ENCODE data around the gene PARP15.

DNA sequence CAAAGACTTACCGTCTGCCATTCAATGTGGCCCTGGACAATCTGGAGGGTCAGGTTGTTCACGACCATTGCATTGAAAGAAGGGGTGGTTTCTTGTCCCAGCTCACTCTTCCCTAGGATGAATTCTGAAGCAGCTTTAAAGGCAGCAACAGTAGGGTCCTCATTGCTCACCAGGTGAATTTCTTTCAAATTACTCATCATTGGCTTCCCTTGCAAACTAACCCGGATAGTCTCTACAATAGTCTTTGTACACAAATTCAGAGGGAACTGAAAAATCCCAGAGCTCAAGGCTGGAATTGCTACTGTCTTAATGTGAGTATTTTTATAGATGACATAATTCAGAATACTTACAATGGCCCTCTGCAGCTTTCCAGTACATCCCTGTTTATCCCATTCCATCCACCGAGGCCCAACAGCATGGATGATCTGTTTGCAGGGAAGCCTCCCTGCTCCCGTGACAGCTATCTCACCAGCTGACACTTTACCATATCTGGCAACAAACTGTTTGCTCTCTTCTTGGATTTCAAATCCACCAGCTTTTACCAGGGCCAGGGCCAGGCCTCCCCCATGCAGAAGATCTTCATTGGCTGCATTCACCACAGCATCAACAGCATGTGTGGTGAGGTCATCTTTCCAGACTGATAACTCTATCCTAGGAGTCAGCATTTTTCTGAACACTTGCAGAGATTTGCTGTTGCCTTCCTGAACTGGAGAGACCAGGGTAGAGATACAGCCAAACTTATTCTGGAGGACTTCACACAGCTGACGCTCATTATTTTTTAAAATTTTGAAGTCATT lies 22.0 kb upstream of the PARP15 start:
- TF ChIP-seq, protein P1, sequence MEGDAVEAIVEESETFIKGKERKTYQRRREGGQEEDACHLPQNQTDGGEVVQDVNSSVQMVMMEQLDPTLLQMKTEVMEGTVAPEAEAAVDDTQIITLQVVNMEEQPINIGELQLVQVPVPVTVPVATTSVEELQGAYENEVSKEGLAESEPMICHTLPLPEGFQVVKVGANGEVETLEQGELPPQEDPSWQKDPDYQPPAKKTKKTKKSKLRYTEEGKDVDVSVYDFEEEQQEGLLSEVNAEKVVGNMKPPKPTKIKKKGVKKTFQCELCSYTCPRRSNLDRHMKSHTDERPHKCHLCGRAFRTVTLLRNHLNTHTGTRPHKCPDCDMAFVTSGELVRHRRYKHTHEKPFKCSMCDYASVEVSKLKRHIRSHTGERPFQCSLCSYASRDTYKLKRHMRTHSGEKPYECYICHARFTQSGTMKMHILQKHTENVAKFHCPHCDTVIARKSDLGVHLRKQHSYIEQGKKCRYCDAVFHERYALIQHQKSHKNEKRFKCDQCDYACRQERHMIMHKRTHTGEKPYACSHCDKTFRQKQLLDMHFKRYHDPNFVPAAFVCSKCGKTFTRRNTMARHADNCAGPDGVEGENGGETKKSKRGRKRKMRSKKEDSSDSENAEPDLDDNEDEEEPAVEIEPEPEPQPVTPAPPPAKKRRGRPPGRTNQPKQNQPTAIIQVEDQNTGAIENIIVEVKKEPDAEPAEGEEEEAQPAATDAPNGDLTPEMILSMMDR (IDR thresholded peaks at IDR 0.05; ENCODE audit: insufficient read depth, low read depth, low read length) = no peak
- no peak for TF ChIP-seq EZH2 (IDR thresholded peaks at IDR 0.05; ENCODE audit: insufficient read depth, low read length)

Data from astrocyte (in vitro differentiated cells and primary cell).